K562 (cell line): ENCODE results near the gene ERN1. TPM values are rescaled to one million over a fixed set of nuclear protein-coding genes. Genes with fewer than 3 reads are reported as not detected.

ENCODE experiments used
- ATF1 ChIP-seq, 2 experiments: fragments of 450-650 bp in 1 of 2; IDR thresholded peaks; 2 replicates each; pipeline ENCODE4 v1.6.1; 2016; ENCODE audit warnings: missing compliant biosample characterization in 1 of 2, missing genetic modification characterization in 1 of 2
- ATF3 ChIP-seq, 2 experiments: fragments of 450-650 bp in 1 of 2; sonication (generic) in 1 of 2; formaldehyde crosslinking in 1 of 2; IDR thresholded peaks in 1 of 2; conservative IDR thresholded peaks in 1 of 2; 2 replicates each; pipeline versions ENCODE4 v1.6.1 to v1.8.1; 2016 to 2023; ENCODE audit warnings: mild to moderate bottlenecking in 2 of 2, moderate library complexity in 2 of 2, inconsistent platforms in 1 of 2, missing genetic modification reagents in 1 of 2
- BDP1 ChIP-seq: IDR thresholded peaks from 3 replicates; pipeline ENCODE4 v1.6.1; 2011; ENCODE audit not compliant: insufficient read length, insufficient read depth
- CCNT2 ChIP-seq: IDR thresholded peaks from 2 replicates; pipeline ENCODE4 v1.6.1; 2011; ENCODE audit warnings: borderline replicate concordance, low read depth, mild to moderate bottlenecking, moderate library complexity, mixed read lengths, low read length; ENCODE audit not compliant: insufficient read length; ENCODE audit errors: extremely low read depth
- CHAMP1 ChIP-seq: fragments of 450-650 bp; IDR thresholded peaks from 2 replicates; pipeline ENCODE4 v1.6.1; 2016; ENCODE audit warnings: mild to moderate bottlenecking
- ELF4 ChIP-seq: fragments of 450-650 bp; formaldehyde crosslinking; IDR thresholded peaks from 2 replicates; pipeline ENCODE4 v1.4.0; 2022; ENCODE audit warnings: missing genetic modification characterization
- NR0B1 ChIP-seq: fragments of 450-650 bp; IDR thresholded peaks from one replicate; pipeline ENCODE4 v1.6.1; 2018; ENCODE audit warnings: mild to moderate bottlenecking, moderate library complexity; ENCODE audit not compliant: partially characterized antibody
- PKNOX1 ChIP-seq: fragments of 450-650 bp; IDR thresholded peaks from 2 replicates; pipeline ENCODE4 v1.6.1; 2016
- PML ChIP-seq: IDR thresholded peaks from 2 replicates; pipeline ENCODE4 v1.6.1; 2012; ENCODE audit warnings: low read length, inconsistent platforms
- USF2 ChIP-seq: sonication (generic); formaldehyde crosslinking; IDR thresholded peaks from 2 replicates; pipeline ENCODE4 v1.5.0; 2020; ENCODE audit warnings: missing genetic modification reagents
- ZBED1 ChIP-seq: IDR thresholded peaks from 2 replicates; pipeline ENCODE4 v1.6.1; 2014
- ZBTB7A ChIP-seq: IDR thresholded peaks from 2 replicates; pipeline ENCODE4 v1.6.1; 2011; ENCODE audit warnings: low read depth, mild to moderate bottlenecking, low read length, moderate library complexity, borderline replicate concordance; ENCODE audit not compliant: control insufficient read depth
- ZBTB8A ChIP-seq: fragments of 450-650 bp; IDR thresholded peaks from 2 replicates; pipeline ENCODE4 v1.6.1; 2018; ENCODE audit warnings: mild to moderate bottlenecking, moderate library complexity; ENCODE audit not compliant: partially characterized antibody
- ZC3H4 ChIP-seq: sonication (generic); formaldehyde crosslinking; IDR thresholded peaks from 2 replicates; pipeline ENCODE4 v1.9.0; 2021; ENCODE audit warnings: missing genetic modification reagents, borderline replicate concordance
- ZNF232 ChIP-seq: sonication (generic); formaldehyde crosslinking; IDR thresholded peaks from 2 replicates; pipeline ENCODE4 v1.8.0; 2022; ENCODE audit warnings: mild to moderate bottlenecking, missing genetic modification reagents
- ZNF282 ChIP-seq: sonication (generic); formaldehyde crosslinking; IDR thresholded peaks from 2 replicates; pipeline ENCODE4 v1.8.1; 2023; ENCODE audit warnings: missing genetic modification reagents
- ZNF589 ChIP-seq: fragments of 200-800 bp; sonication (Bioruptor generic); IDR thresholded peaks from 2 replicates; pipeline ENCODE4 v1.6.1; 2016; ENCODE audit warnings: low read depth, missing genetic modification characterization, missing compliant biosample characterization
- ZNF740 ChIP-seq, 3 experiments: fragments of 200-800 bp in 1 of 3; sonication (Bioruptor generic) in 1 of 3; sonication (generic) in 1 of 3; formaldehyde crosslinking in 1 of 3; IDR thresholded peaks; 2 replicates each; pipeline versions ENCODE4 v1.6.1 to v1.8.0; 2016 to 2022; ENCODE audit warnings: mild to moderate bottlenecking in 2 of 3, missing compliant biosample characterization in 2 of 3, missing genetic modification characterization in 2 of 3, missing genetic modification reagents in 1 of 3
- polyA plus RNA-seq, 8 experiments: library from polyadenylated mRNA; depleted of rRNA in 4 of 8; stranded (reverse) in 5 of 8; unstranded in 3 of 8; fragments of >200 nt; fragmentation: Nextera tagmentation in 2 of 8; fragmentation: Illumina TruSeq in 1 of 8; extraction: Ambion mirVana in 2 of 8; extraction: Trizol in 1 of 8; gene quantifications; 2 replicates each; pipeline versions ENCODE4 v1.2.1 to v1.2.3, GENCODE V29; 2011 to 2014; ENCODE audit warnings: inconsistent platforms in 1 of 8, missing spikeins in 1 of 8
- total RNA-seq, 7 experiments: library from RNA; depleted of rRNA in 6 of 7; stranded (reverse); fragments of >200 nt in 6 of 7; fragmentation: Illumina TruSeq in 2 of 7; extraction: Trizol in 2 of 7; gene quantifications; 2 replicates each; pipeline versions ENCODE4 v1.2.1 to v1.2.3, GENCODE V29; 2011 to 2021; ENCODE audit warnings: low replicate concordance in 1 of 7

The ERN1 gene
- total and polyA plus RNA-seq, 9 of the 15 experiments (the other 6 are each of a cell fraction or from before 2014, with no cell fraction given): 2.1 to 22.5 (median 7.3) TPM

- TF ChIP-seq ZBTB7A (peak; percentile 79; the same call in 1 of the 2 replicates), CHAMP1 (no peak), CCNT2 (peak; percentile 82), ZNF589 (CRISPR knock-in tag) (peak; percentile 42; the same call in 1 of the 2 replicates), ZNF740 (CRISPR knock-in tag; IDR thresholded peaks at IDR 0.05) (no peak), ZNF740 (tag; IDR thresholded peaks at IDR 0.05) (no peak), ATF1 (CRISPR knock-in tag; IDR thresholded peaks at IDR 0.05) (no peak), ATF1 (tag; IDR thresholded peaks at IDR 0.05) (peak; percentile 57), ZC3H4 (CRISPR knock-in tag) (no peak), NR0B1 (no peak), USF2 (CRISPR knock-in tag) (peak; percentile 68), PKNOX1 (no peak), ZBED1 (no peak), ZNF282 (no peak), ZBTB8A (no peak), ZNF232 (CRISPR knock-in tag) (no peak), BDP1 (no peak), PML (peak; percentile 72), ATF3 (IDR thresholded peaks at IDR 0.05) (peak; percentile 89), ATF3 (CRISPR knock-in tag; conservative IDR thresholded peaks at IDR 0.05) (no peak; the same call in 1 of the 2 replicates), ELF4 (CRISPR knock-in tag) (no peak)
These were observed 123.4 kb downstream of the ERN1 start (continued) for GRCh38 chr17:64006361-64007088.
